HepG2 (cell line): ENCODE measurements around the gene TRAF4. TPM values are rescaled to one million over a fixed set of nuclear protein-coding genes. Genes with fewer than 3 reads are reported as not detected.

Experiments
- ATAC-seq: fragments of 200-7000 bp; cut with Tn5 transposase; 3 replicates; pipeline ENCODE4 v1.9.1; 2020; ENCODE audit warnings: mild to moderate bottlenecking, moderate library complexity
- BruUV-seq: library from RNA; stranded (reverse); fragments of 400-500 nt; replicated peaks from 2 replicates; lab custom pipeline; 2021; lab: Mats Ljungman, UMichigan
- CTCF ChIA-PET: fragments of 300-600 bp; formaldehyde crosslinking; extraction: SDS; loops from one replicate; lab custom pipeline; 2021; ENCODE audit warnings: low total read pairs, inconsistent platforms, low intra/inter-chr PET ratio; lab: Yijun Ruan, JAX
- POLR2A ChIA-PET: fragments of 350-600 bp; sonication (Branson Sonifier 250); formaldehyde crosslinking; loops from one replicate; lab custom pipeline; 2020; ENCODE audit warnings: antibody characterized with exemption, inconsistent platforms; lab: Yijun Ruan, JAX
- DNase-seq: peaks from one replicate; pipeline ENCODE4 v3.0.0-alpha.2; 2015; ENCODE audit warnings: low spot score
- FAIRE-seq: peaks from 3 replicates; lab custom pipeline; 2011; peaks lifted over from hg19 to GRCh38; lab: Jason Lieb, UNC
- H2AFZ ChIP-seq: one replicate; pipeline ENCODE4 v1.6.1; 2011; ENCODE audit warnings: low read length, inconsistent platforms
- H3K27ac ChIP-seq: fragments of 300-600 bp; 3 replicates; pipeline ENCODE4 v1.8.0; 2011; ENCODE audit warnings: mixed run types, mild to moderate bottlenecking, mixed read lengths, low read length, inconsistent platforms; ENCODE audit not compliant: insufficient read depth; ENCODE audit errors: extremely low read length
- H3K27me3 ChIP-seq, 2 experiments: fragments of 200-600 bp in 1 of 2; 2 replicates in 1 of 2; 3 replicates in 1 of 2; pipeline versions ENCODE4 v1.6.0 to v1.8.0; 2011; ENCODE audit warnings: low read length in 2 of 2, mild to moderate bottlenecking in 2 of 2, moderate library complexity in 2 of 2, inconsistent platforms in 1 of 2; ENCODE audit not compliant: insufficient read depth in 2 of 2, control insufficient read depth in 1 of 2
- H3K36me3 ChIP-seq, 2 experiments: fragments of 200-600 bp in 1 of 2; replicated peaks in 1 of 2; 2 replicates in 1 of 2; 3 replicates in 1 of 2; pipeline versions ENCODE4 v1.5.1 to v1.8.0; 2011; ENCODE audit warnings: low read length in 2 of 2, inconsistent platforms in 1 of 2; ENCODE audit not compliant: insufficient read depth in 2 of 2, control insufficient read depth in 1 of 2
- H3K4me1 ChIP-seq: 2 replicates; pipeline ENCODE4 v1.5.1; 2012; ENCODE audit warnings: low read length, inconsistent platforms; ENCODE audit not compliant: insufficient read depth
- H3K4me2 ChIP-seq: 2 replicates; pipeline ENCODE4 v1.6.0; 2011; ENCODE audit warnings: low read depth, low read length, inconsistent platforms
- H3K4me3 ChIP-seq, 3 experiments: fragments of 200-600 bp in 1 of 3; sonication (generic), shearing (Covaris generic) in 1 of 3; replicated peaks in 1 of 3; 2 replicates each; pipeline ENCODE4 v1.5.1; 2011 to 2016; ENCODE audit warnings: low read length in 3 of 3, inconsistent platforms in 2 of 3, low read depth in 2 of 3, mild to moderate bottlenecking in 2 of 3, control low read depth in 1 of 3, mixed read lengths in 1 of 3; ENCODE audit not compliant: insufficient read depth in 1 of 3
- H3K79me2 ChIP-seq: one replicate; pipeline ENCODE4 v1.6.1; 2011; ENCODE audit warnings: low read length, inconsistent platforms; ENCODE audit not compliant: insufficient read depth
- H3K9ac ChIP-seq: 2 replicates; pipeline ENCODE4 v1.6.0; 2011; ENCODE audit warnings: mild to moderate bottlenecking, low read depth, low read length, inconsistent platforms; ENCODE audit not compliant: insufficient read depth
- H3K9me3 ChIP-seq: 2 replicates; pipeline ENCODE4 v1.5.1; 2012; ENCODE audit warnings: mild to moderate bottlenecking, low read length
- H4K20me1 ChIP-seq: 2 replicates; pipeline ENCODE4 v1.6.0; 2011; ENCODE audit warnings: inconsistent platforms, mild to moderate bottlenecking, low read length, moderate library complexity; ENCODE audit not compliant: insufficient read depth
- CCDC6 ChIP-seq: sonication (generic); formaldehyde crosslinking; IDR thresholded peaks from 2 replicates; pipeline ENCODE4 v1.8.1; 2022; ENCODE audit warnings: mild to moderate bottlenecking, missing genetic modification reagents, moderate library complexity
- CHD4 ChIP-seq: fragments of 200-600 bp; sonication (generic); IDR thresholded peaks from 2 replicates; pipeline ENCODE4 v1.7.0; 2017; ENCODE audit warnings: mild to moderate bottlenecking, low read length, borderline replicate concordance
- IKZF1 ChIP-seq: fragments of 450-650 bp; IDR thresholded peaks from 2 replicates; pipeline ENCODE4 v1.7.1; 2016
- KLF6 ChIP-seq: IDR thresholded peaks from 2 replicates; pipeline ENCODE4 v1.8.0; 2016; ENCODE audit warnings: missing biosample characterization, missing genetic modification reagents
- MATR3 ChIP-seq: sonication (generic); formaldehyde crosslinking; IDR thresholded peaks from 2 replicates; pipeline ENCODE4 v1.4.0; 2020; ENCODE audit warnings: missing genetic modification reagents
- NCOR1 ChIP-seq: fragments of 200-600 bp; sonication (generic); IDR thresholded peaks from 2 replicates; pipeline ENCODE4 v1.7.0; 2017; ENCODE audit warnings: antibody characterized with exemption, low read length, borderline replicate concordance
- NFE2L1 ChIP-seq: sonication (generic); formaldehyde crosslinking; IDR thresholded peaks from 2 replicates; pipeline ENCODE4 v1.4.0; 2020; ENCODE audit warnings: missing genetic modification reagents, mild to moderate bottlenecking, borderline replicate concordance
- TCF7 ChIP-seq: sonication (generic); IDR thresholded peaks from 2 replicates; pipeline ENCODE4 v1.6.1; 2016; ENCODE audit warnings: antibody characterized with exemption, low read depth
- TMF1 ChIP-seq: sonication (generic); formaldehyde crosslinking; IDR thresholded peaks from 2 replicates; pipeline ENCODE4 v1.8.1; 2022; ENCODE audit warnings: low read depth, missing genetic modification reagents
- ZFP36L2 ChIP-seq: sonication (generic); formaldehyde crosslinking; IDR thresholded peaks from 2 replicates; pipeline ENCODE4 v1.4.0; 2020; ENCODE audit warnings: missing genetic modification reagents
- ZMAT5 ChIP-seq: sonication (generic); formaldehyde crosslinking; IDR thresholded peaks from 2 replicates; pipeline ENCODE4 v1.5.0; 2020; ENCODE audit warnings: mild to moderate bottlenecking, low read depth, missing genetic modification reagents, borderline replicate concordance
- ZNF10 ChIP-seq: sonication (generic); formaldehyde crosslinking; IDR thresholded peaks from 2 replicates; pipeline ENCODE4 v1.4.0; 2020; ENCODE audit warnings: mild to moderate bottlenecking, low read depth, missing genetic modification reagents, borderline replicate concordance
- ZNF101 ChIP-seq: sonication (generic); formaldehyde crosslinking; IDR thresholded peaks from 2 replicates; pipeline ENCODE4 v1.4.0; 2020; ENCODE audit warnings: mild to moderate bottlenecking, low read depth, missing genetic modification reagents, borderline replicate concordance
- ZNF18 ChIP-seq: sonication (generic); formaldehyde crosslinking; IDR thresholded peaks from 2 replicates; pipeline ENCODE4 v1.8.0; 2022; ENCODE audit warnings: mild to moderate bottlenecking, missing genetic modification reagents; ENCODE audit not compliant: insufficient replicate concordance
- ZNF432 ChIP-seq: sonication (generic); formaldehyde crosslinking; IDR thresholded peaks from 2 replicates; pipeline ENCODE4 v1.5.0; 2020; ENCODE audit warnings: missing genetic modification reagents, mild to moderate bottlenecking, borderline replicate concordance
- ZSCAN25 ChIP-seq: sonication (generic); formaldehyde crosslinking; IDR thresholded peaks from 2 replicates; pipeline ENCODE4 v1.8.0; 2022; ENCODE audit warnings: mild to moderate bottlenecking, missing genetic modification reagents
- WGBS: methylation state at CpG from one replicate; pipeline ENCODE4 v1.1.6; 2017; ENCODE audit warnings: low lambda C conversion rate; 5-methylcytosine and 5-hydroxymethylcytosine counted together
- in situ Hi-C: cut with HindIII; loops from 2 replicates; pipeline ENCODE4 v1.10.0; 2017; ENCODE audit warnings: low pct_unique_long_range_greater_than_20kb; ENCODE audit not compliant: extremely low pct_ligation_motif_present
- intact Hi-C: fragments of 100-400 bp; cut with micrococcal nuclease; formaldehyde crosslinking; loops from one replicate; pipeline ENCODE4 v1.10.0; 2022; ENCODE audit not compliant: unreplicated experiment
- polyA plus RNA-seq, 8 experiments: library from polyadenylated mRNA; depleted of rRNA in 3 of 8; stranded (reverse) in 7 of 8; unstranded in 1 of 8; fragments of >200 nt; fragmentation: Illumina TruSeq in 4 of 8; extraction: Trizol in 4 of 8; gene quantifications; 2 replicates each; pipeline versions ENCODE4 v1.2.1 to v1.2.3, GENCODE V29; 2011 to 2016; ENCODE audit warnings: low read depth in 4 of 8, missing spikeins in 1 of 8, mixed read lengths in 1 of 8; ENCODE audit not compliant: insufficient read depth in 1 of 8
- total RNA-seq, 5 experiments: library from RNA; depleted of rRNA; stranded (reverse); fragments of >200 nt; fragmentation: Illumina TruSeq; extraction: Trizol; gene quantifications; 2 replicates each; pipeline ENCODE4 v1.2.3, GENCODE V29; 2016; ENCODE audit warnings: low read depth in 1 of 5

The TRAF4 gene
- total and polyA plus RNA-seq, 2 of the 13 experiments (the other 11 are each of a cell fraction or from before 2014, with no cell fraction given), result 86.0 to 89.9 TPM

- TF ChIP-seq ZSCAN25 (CRISPR knock-in tag), result no peak
- TF ChIP-seq IKZF1, result no peak
Observed at GRCh38 chr17:28738680-28739384, 5.0 kb upstream of the TRAF4 start (continued).

- Histone ChIP-seq H3K4me3 (no peak overlapping the region), H3K27ac (no peak overlapping the region), H2AFZ (no peak overlapping the region), H3K4me2 (no peak overlapping the region)
- no peak for DNase-seq
- intact Hi-C loops, result no loop called here
- BruUV-seq, result no TSS peak
- no peak for FAIRE-seq
- no peak for TF ChIP-seq ZNF18
- TF ChIP-seq ZNF432, result no peak
- no peak for TF ChIP-seq NCOR1
- no peak for TF ChIP-seq ZMAT5 (CRISPR knock-in tag)
- no peak for TF ChIP-seq ZNF10 (CRISPR knock-in tag)
- no peak for TF ChIP-seq NFE2L1 (CRISPR knock-in tag)
- no peak for TF ChIP-seq CCDC6
- no peak for TF ChIP-seq KLF6 (CRISPR knock-in tag)
- TF ChIP-seq TCF7, result no peak
- no peak for TF ChIP-seq TMF1 (CRISPR knock-in tag)
- no peak for TF ChIP-seq CHD4
- TF ChIP-seq ZFP36L2 (CRISPR knock-in tag), result no peak
- no peak for TF ChIP-seq MATR3 (CRISPR knock-in tag)
- no peak for TF ChIP-seq ZNF101 (CRISPR knock-in tag)
- TF ChIP-seq, all 625 proteins: peak for 0
- Histone ChIP-seq H3K9me3 (no peaks in the 10 kb centered on the region), H3K4me1 (peaks cover 23% of the 10 kb centered on the region), H4K20me1 (peaks cover 2% of the 10 kb centered on the region; the same call in 1 of the 2 replicates), H3K27me3 (no peaks in the 10 kb centered on the region; a peak in 1 of 5 replicates), H3K79me2 (peaks cover 15% of the 10 kb centered on the region), H3K36me3 (peaks cover 2% of the 10 kb centered on the region in 2 experiments; a peak in 2 of 5 replicates), H3K9ac (no peak overlapping the region)
- POLR2A ChIA-PET, result interaction anchor here (1.0 to 1.4 kb wide), 2 partner anchors 12 to 13 kb away, joined by 3 to 4 read pairs; partner anchors contain the start of gene NEK8
- 95% methylated on average over 7 of the region's 10 CpGs for WGBS
- in situ Hi-C loops, result loop anchor here (25.0 kb wide), 1 partner anchor 372 kb away; no protein-coding TSS in a partner anchor
- no peak for ATAC-seq
- CTCF ChIA-PET, result no interaction called here
Observed at GRCh38 chr17:28740406-28741357, 3.1 kb upstream of the TRAF4 start.
